NK-92 (cell line): Measurements from ENCODE around the gene CNTN6.
"Not testable (repeated sequence)": the region's sequence is repeated elsewhere in the genome, so short reads cannot be mapped to it uniquely, and the experiment has no call there.

ENCODE experiments used
- DNase-seq: peaks from one replicate; lab custom pipeline; 2025; ENCODE audit not compliant: unreplicated experiment; lab: John Stamatoyannopoulos, UW

The CNTN6 gene

DNA sequence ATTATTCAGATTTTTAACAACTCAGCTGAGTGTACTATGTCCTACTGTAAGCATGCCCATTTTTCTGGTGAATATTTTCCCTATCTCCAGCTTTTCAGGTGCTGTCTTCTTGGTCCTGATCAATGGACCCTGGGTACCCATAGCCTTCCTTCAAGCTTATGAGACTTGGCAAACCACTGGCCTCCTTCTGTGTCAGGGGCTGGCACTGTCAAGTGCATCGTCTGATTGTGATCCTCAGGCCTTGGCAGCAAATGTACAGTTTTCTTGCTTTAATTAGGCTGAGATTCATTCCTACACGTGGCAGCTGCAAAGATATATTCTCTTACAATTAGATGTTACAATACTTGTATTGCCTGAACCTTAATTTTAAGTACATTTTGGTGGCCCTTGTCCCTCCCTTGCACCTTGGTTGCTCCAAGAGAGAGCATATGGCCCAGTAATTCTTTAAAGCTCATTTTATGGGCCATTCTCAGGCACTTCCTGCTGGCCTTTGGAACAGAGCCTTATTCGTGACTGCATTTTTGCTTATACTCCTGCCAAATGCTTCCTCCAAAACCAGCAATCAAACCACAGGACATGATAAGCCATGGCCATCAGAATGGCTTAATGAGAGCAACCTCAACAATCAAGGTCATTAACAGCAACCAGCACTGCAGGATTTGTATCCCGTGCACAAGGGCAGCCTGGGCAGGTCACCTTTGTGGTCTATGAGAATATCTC lies 179.9 kb downstream of the CNTN6 start:
- DNase-seq: no peak

DNA sequence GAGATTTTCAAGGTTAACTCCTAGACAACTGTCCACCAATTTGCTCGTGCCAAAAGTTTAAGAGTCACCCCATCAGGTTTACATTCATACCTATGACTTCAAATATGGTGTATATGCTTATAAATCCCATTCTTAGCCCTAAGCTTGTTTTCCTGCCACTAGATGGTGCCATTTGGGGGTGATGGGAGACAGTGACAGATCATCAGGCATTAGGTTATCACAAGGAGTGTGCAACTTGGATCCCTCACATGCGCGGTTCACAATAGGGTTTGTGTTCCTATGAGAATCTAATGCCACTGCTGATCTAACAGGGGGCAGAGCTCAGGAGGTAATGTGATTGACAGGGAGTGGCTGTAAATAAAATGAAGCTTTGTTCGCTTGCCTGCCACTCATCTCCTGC lies 182.7 kb downstream of the CNTN6 start:
- no peak for DNase-seq

DNA sequence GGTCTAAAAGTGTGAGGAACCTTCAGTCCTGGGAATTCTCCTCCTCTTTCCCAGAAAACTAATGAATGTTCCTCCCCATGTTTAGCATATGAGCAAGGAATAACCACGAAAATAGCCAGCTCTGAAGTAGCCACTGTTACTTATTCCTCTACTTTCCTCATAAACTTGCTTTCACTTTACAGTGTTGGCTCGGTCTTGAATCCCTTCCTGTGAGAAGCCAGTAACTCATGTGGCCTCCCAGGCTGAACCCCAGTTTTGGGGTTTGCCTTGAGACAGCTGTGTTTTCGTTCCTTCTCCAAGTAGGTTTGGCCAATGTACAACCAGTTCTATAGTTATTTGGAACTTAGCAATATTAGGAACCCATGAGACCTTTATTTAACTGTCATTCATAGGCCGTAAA lies 195.0 kb downstream of the CNTN6 start:
- DNase-seq: no peak

DNA sequence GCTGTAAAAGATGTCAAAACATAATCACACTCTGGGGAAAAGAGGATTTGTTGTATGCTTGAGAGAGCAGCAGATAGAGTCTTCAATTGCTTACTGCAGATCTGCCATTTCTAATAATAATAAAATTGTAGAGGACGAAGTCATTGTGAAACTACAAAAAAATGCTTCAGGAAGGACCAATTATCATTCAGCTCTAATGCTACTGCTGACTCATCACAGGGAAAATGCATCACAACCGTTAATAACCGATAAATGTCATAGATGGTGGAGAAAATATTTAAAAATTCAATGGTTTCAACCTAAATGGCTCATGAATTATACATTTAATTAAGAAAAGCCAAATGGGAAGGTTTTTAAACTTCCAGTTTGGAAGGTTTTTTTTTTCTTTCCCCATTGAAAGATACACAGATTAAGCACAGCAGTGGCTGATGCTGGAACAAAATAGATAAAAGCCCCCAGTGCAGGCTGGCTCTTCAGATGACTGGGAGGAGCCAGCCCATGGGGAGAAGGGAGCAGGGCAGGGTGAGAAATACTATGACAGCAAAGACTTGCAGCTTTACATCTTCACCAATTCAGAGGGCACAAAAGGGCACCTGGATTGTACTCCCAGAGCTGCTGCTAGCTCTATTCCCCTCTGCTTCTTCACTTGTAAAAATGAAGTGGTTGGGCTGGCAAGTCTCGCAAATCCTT lies 196.1 kb downstream of the CNTN6 start:
- no peak for DNase-seq

DNA sequence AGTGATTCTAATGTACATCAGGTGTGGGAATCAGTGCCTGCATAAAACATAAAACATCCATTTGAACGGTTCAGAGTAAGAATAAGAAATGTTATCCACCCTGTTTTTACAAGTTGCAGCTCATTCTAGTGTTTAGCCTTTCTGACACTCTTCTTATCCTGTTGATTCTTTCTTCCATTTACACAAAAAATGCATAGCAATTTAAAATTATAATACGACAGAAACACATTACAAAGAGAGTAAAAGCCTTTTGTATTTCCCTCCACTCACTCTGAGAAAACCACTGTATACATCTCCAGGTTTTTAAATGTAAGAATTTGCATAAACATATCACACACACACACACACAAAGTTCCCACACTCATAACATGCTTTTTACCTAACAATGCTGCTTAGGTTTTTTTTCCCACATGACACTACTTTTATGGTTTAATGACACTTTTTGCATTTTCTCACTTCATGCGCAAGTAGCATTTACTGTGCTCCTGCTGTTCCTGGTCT lies 199.8 kb downstream of the CNTN6 start:
- DNase-seq: no peak

DNA sequence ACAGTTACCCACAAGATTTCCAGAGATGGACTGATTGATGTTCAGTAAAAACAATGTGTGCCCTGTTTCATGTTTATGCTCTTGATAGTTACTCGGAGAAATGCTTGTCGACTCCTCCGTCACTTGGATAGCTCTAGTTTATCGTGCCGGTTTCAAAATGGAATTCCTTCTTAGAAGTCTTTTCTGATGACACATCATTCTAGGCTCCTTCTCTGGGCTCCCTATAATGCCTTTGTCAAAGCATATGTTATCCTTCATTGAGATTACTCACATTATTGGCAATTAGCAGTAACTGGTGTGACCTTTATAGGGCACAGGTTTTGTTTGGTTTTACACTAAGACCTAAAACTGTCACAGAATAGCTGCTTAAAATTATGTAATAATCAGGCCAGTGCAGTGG lies 201.8 kb downstream of the CNTN6 start:
- no peak for DNase-seq

DNA sequence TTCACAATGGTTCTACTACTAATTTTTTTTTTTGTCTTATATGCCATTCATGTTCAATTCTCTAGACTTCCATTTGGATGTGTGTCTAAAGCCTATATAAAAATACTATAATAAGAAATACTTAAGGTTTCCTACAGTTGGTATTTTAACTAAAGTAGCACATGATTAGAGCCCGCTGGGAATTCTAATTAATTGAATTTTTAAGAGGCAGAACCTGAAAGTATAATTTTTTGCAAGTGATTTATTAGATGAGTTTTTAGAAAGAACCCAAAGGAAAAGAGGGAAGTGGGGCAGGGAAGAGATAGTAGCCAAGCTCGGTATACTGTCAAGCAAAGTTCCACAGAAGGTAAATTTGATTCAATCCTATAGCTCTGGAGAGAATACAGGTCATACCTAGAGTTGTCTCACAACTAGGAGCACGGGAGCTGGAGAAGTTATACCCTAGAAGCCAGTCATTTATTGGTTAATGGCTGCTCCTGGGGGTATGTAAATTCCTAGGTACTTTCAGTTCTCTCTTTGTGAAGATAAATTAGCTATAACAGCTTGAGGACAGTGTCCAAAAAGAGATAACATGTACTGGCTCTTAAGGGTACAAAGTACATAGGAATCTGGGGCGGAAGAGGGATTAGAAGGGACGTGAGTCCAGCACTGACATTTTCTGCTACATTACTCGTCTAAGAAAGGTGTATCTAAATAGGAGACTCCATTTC lies 225.6 kb downstream of the CNTN6 start:
- DNase-seq: no peak

DNA sequence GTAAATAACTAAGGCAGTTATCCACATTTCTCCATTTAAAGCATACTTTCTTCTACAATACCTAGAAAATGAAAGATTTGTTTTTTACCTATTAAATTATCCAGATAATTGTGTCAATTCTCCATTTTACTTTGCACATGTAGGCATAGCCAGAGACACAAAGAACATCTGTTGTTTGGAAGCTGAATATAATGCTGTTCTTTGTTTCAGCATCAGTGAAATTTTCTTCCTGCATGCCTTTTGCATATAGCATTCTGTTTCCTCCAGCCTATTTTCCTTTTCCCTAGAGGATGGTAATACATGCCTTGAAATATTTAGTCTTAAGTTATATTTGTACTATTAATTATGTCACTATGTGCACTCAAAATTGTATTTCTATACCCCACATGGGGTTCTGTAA lies 233.7 kb downstream of the CNTN6 start:
- DNase-seq: no peak

DNA sequence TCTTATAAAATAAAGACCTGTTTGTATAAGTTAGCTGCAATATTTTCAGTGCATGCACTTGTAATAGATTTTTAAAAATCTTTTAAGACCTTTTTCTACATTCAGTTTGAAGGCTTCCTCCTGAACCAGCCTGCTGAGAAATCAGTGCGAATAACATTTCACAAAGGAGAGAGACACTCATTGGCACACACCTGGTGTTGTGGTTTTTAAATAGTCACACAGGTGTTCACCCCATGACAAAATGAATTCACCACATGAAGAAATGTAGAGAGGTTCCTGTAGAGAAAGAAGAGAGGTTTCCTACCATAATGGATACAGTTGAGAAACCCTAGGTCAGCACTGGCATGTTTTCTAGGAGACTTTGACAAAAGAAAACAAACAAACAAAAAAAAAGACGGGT lies 237.3 kb downstream of the CNTN6 start:
- DNase-seq: no peak

DNA sequence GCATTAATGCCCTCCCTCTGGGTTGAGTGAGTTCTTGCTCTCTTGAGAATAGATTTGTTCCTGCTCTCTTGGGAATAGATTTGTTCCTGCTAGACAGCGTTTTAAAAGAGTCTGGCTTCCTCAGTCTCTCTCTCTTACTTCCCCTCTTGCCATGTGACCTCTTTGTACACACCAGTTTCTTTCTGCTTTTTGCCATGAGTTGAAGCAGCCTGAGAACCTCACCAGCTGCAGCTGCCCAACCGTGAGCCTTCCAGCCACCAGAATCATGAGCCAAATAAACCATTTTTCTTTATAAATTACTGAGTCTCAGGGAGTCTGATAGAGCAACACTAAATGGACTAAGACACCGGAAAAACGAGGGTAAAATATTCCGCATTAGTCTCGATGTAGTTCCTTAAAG lies 253.6 kb downstream of the CNTN6 start:
- no peak for DNase-seq

DNA sequence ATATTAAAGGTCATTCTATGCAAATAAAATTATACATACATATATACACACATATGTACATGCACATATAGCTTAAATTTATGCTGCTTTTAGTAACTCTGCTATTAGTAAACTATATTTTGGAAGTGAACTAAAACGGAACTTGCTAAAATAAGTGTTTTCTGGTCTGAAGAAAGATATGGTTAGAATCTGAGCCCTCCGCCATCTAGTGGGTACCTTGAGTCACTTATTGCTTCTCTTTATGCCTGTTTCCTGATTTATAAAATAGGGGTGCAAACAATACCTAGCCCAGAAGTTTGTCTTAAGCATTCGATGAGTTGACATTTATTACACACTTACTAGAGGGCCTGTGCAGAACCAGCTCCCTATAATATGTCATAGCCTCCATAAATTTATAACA lies 255.7 kb downstream of the CNTN6 start:
- no peak for DNase-seq

DNA sequence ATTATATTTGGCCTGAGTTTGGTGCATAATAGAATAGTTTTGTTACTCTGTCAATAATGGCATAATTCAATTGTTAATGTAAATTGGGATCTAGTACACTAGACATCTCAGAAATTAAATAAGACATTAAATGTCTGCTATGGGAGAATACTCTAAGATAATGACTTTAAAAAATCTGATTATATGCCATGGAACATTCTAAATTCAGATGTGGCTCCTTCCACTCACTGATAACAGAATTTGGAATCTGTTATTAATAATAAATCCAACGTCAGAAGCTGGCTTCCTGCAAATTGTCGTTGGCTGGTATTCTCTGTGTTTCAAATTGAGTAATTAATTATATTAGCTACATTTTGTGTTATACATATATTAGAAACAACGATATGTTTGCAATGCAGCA lies 258.1 kb downstream of the CNTN6 start:
- DNase-seq: no peak

DNA sequence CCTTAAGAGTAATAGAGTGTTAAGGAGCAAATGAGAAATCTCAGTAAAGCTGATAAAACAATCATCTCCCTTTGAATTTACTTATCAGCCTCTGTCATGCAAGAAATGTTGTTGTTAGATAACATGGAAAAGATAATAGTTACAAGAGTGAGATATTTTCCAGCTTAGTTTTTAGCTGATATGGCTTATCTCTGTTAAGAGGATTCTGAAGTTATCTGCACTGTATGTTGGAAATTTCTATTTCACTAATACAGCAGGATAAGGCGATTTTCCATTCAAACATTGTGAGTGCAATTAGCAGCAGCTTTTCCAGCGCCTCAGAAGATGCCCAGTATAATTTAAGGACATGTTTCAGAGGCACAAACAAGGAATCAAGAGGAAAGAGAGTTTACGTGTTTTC lies 262.9 kb downstream of the CNTN6 start:
- DNase-seq: no peak

DNA sequence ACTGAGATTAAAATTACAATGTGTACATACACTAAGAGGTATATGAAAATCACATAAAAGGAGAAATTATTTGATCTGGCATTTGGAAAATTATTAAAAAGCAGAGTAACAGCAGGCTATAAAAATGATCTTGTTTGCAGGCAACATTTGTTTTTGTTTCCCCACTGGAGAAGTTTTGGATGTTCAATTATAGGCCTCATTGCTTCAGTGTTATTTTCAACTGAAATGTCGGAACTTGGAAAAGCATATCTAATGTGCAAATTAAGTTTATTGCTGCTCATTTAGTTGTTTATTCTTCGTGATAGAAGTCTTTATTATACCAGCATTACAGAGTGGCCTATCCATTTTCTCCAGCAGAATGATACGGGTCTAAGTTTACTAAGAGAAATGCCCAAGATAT lies 263.3 kb downstream of the CNTN6 start:
- DNase-seq: no peak

DNA sequence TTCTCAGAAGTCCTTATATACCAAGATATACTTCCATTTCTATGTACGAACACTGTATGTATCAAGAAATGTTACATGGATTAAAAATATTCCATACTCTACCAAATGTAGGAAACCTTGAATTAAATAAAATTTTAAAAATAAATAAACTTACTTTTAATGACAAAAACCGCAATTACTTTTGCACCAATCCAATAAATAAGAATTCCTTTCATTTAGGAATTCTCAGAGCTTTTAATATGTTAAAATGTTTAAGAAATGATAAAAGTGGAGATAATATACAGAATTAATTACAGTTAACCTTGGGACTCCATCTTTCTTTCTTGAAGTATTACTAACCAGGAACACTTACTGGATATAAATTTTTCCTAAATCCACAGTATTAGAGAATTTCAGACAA lies 272.7 kb downstream of the CNTN6 start:
- DNase-seq: no peak

DNA sequence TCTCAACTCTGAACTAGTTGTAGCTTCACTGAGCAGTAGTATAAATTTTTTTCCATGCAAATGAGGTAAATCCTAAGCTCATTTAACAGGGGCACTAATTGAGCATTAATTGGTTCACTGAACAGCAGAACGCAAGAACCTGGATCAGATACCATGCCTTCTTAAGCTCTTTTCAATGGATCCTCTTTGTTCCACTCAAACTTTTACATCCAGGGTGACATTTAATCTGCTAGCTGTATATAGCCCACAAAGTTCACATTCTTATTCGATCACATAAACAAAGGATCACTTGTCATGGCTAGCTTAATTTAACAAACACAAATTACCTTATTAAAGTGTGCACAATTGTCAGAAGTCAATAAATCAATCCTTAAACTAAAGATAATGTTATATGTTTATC lies 281.6 kb downstream of the CNTN6 start:
- no peak for DNase-seq

DNA sequence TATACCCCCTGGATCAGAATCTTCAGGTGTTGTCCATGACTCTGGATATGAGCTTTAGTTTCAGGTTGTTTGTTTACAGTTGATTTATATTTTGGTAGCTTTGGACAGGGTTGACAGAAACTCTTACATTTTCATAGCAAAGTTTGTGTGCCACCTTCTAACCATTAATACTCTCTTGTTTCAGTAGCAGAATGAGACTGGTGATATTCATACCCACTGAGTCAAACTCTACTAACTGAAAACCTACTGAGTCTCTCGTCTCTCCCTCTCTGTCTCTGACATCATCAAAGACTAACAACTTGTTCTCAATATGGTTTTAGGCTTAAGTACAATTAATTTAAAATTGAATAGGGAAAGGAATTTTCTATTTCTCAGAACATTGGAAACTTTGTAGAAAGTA lies 282.3 kb downstream of the CNTN6 start:
- no peak for DNase-seq

DNA sequence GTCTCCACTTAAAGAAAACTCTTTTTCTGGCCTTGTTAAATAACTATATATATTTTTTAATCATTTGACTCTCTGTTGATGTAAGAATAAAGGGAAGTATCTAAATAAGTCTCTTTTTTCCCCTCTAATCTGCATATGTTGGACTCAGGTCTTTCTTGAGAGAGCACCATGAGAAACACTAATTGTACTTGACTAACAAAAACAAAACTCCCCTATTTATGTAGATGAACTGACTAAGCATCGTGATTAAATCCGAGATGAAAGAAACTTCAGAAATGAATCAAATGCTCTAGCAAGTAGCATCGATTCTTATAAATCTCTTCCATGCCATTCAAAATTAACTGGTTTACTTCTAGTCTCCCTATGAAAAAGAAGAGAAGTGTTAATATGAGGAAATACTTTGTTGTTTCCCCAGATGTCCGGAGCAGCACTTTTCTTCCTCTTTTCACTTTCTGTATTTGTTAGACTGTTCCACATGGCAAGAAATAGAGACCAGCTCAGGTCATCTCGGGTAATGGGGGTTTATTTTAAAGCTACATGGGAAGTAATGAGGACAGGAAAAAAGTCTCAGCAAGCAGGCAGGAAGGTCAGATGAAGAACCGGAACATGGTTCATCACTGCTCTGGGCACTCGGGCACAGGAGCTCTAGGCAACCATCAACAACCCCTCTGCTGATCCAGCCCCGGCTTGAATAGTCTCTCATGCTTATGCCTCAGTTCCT lies 288.3 kb downstream of the CNTN6 start:
- no peak for DNase-seq

DNA sequence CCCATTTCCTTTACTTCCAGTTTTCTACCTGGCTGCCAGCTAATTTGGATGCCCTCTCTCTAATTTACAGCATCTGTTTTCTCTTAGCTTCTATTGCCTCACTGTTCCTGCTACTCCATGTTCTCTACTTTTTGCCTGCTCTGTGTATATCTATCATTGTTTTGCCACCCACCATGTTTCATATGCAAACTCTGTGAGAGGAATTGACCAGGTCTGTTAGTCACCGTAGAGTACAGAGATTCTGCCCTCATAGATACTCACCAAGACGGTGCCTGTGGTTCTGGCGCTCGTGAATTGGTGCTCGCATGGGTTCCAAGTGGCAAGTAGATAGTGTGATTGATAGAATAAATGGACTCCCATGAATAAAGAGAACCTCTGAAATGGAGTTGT lies 288.8 kb downstream of the CNTN6 start:
- no peak for DNase-seq

DNA sequence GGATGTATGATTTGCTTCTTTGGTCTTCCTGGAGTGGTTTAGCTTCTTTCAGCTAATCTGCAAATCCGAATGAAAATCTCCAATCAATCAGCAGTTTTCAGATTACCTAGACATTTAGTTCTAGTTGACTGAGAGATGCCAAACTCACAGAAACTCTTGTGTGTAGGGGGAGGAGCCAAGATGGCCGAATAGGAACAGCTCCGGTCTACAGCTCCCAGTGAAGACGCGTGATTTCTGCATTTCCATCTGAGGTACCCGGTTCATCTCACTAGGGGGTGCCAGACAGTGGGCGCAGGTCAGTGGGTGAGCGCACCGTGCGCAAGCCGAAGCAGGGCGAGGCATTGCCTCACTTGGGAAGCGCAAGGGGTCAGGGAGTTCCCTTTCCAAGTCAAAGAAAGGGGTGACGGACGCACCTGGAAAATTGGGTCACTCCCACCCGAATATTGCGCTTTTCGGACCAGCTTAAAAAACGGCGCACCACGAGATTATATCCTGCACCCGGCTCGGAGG lies 294.6 kb downstream of the CNTN6 start:
- DNase-seq: not testable (repeated sequence)

DNA sequence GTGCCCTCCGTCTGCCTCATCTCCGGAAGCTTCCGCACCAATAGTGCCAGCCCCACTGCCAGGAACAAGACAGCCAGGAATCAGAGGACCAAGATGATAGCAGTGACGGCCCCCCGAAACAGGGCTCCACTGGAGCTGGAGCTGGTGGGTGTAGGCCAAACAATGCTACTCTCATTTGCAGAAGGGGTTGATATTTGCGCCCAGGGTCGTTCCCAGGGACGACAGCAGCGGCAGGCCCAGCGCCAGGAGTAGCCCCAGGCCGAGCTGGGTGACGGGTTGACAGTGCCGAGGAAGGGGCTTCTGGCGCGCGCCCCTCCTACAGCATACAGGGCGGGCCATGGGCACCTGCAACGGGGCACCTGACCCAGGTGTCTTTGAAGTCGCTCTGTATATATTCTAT lies 301.4 kb downstream of the CNTN6 start:
- DNase-seq: no peak
